Osteoblast (primary cell): ENCODE results near the gene HLA-DQA2. TPM values are rescaled to one million over a fixed set of nuclear protein-coding genes. Genes with fewer than 3 reads are reported as not detected.
"Not testable (repeated sequence)": the region's sequence is repeated elsewhere in the genome, so short reads cannot be mapped to it uniquely, and the experiment has no call there.

Source experiments
- DNase-seq: peaks from one replicate; pipeline ENCODE4 v3.0.0; 2011; ENCODE audit warnings: low spot score, mixed read lengths; ENCODE audit not compliant: insufficient read length; ENCODE audit errors: missing footprints
- H2AFZ ChIP-seq: 2 replicates; pipeline ENCODE4 v1.6.0; 2011; ENCODE audit warnings: mild to moderate bottlenecking, low read length
- H3K27ac ChIP-seq: 2 replicates; pipeline ENCODE4 v1.5.1; 2011; ENCODE audit warnings: mild to moderate bottlenecking, low read depth, low read length, moderate library complexity
- H3K27me3 ChIP-seq: 2 replicates; pipeline ENCODE4 v1.6.0; 2012; ENCODE audit warnings: mild to moderate bottlenecking, control low read depth, inconsistent platforms, low read length, moderate library complexity; ENCODE audit not compliant: insufficient read depth
- H3K36me3 ChIP-seq: 2 replicates; pipeline ENCODE4 v1.5.1; 2011; ENCODE audit warnings: mild to moderate bottlenecking, low read length, control low read depth, moderate library complexity; ENCODE audit not compliant: insufficient read depth
- H3K4me1 ChIP-seq: 2 replicates; pipeline ENCODE4 v1.5.1; 2011; ENCODE audit warnings: mild to moderate bottlenecking, low read length, control low read depth, moderate library complexity; ENCODE audit not compliant: insufficient read depth
- H3K4me2 ChIP-seq: 2 replicates; pipeline ENCODE4 v1.6.0; 2011; ENCODE audit warnings: mild to moderate bottlenecking, low read length; ENCODE audit not compliant: insufficient read depth
- H3K4me3 ChIP-seq: fragments of 200-600 bp; sonication (generic); 3 replicates; pipeline ENCODE4 v1.5.1; 2012; ENCODE audit warnings: mild to moderate bottlenecking, low read length, inconsistent platforms; ENCODE audit not compliant: insufficient read depth
- H3K79me2 ChIP-seq: 2 replicates; pipeline ENCODE4 v1.6.0; 2012; ENCODE audit warnings: mild to moderate bottlenecking, low read length, control low read depth, inconsistent platforms; ENCODE audit not compliant: insufficient read depth
- H3K9me3 ChIP-seq: 2 replicates; pipeline ENCODE4 v1.5.1; 2011; ENCODE audit warnings: low read depth, low read length, control low read depth
- H4K20me1 ChIP-seq: 2 replicates; pipeline ENCODE4 v1.6.0; 2012; ENCODE audit warnings: mild to moderate bottlenecking, low read length, control low read depth; ENCODE audit not compliant: insufficient read depth
- CTCF ChIP-seq: IDR thresholded peaks from 2 replicates; pipeline ENCODE4 v1.5.1; 2011; ENCODE audit warnings: mild to moderate bottlenecking, low read depth, low read length, moderate library complexity; ENCODE audit errors: extremely low read depth
- total RNA-seq: library from RNA; depleted of rRNA; stranded (reverse); fragments of >200 nt; gene quantifications from 2 replicates; pipeline ENCODE4 v1.2.3, GENCODE V29; 2012

Gene HLA-DQA2
- total RNA-seq, 1 donor: not detected

- no peak overlapping the region for H3K4me3 ChIP-seq
- H3K36me3 ChIP-seq: no peaks in the 10 kb centered on the region
- H3K9me3 ChIP-seq: no peaks in the 10 kb centered on the region
- H4K20me1 ChIP-seq: no peaks in the 10 kb centered on the region
- H3K79me2 ChIP-seq: no peaks in the 10 kb centered on the region
- H3K27me3 ChIP-seq: peaks cover 3% of the 10 kb centered on the region
- H2AFZ ChIP-seq: no peak overlapping the region
- DNase-seq: no peak
- no peak for TF ChIP-seq CTCF
- H3K4me2 ChIP-seq: no peak overlapping the region
- H3K4me1 ChIP-seq: no peaks in the 10 kb centered on the region
- H3K27ac ChIP-seq: no peak overlapping the region
These were observed 37.8 kb upstream of the HLA-DQA2 start for GRCh38 chr6:32703347-32703746.

GRCh38 chr6:32705164-32705563 lies 36.0 kb upstream of the HLA-DQA2 start:
- not testable (repeated sequence) for DNase-seq, H3K4me1 ChIP-seq, H3K4me2 ChIP-seq, H3K79me2 ChIP-seq, H3K36me3 ChIP-seq, H3K27me3 ChIP-seq, H4K20me1 ChIP-seq, H3K27ac ChIP-seq, H3K4me3 ChIP-seq, H2AFZ ChIP-seq, H3K9me3 ChIP-seq

GRCh38 chr6:32709625-32710024 lies 31.6 kb upstream of the HLA-DQA2 start:
- H2AFZ ChIP-seq: no peak overlapping the region
- H3K4me3 ChIP-seq: no peak overlapping the region
- no peaks in the 10 kb centered on the region for H4K20me1 ChIP-seq
- no peak overlapping the region for H3K27ac ChIP-seq
- H3K36me3 ChIP-seq: no peaks in the 10 kb centered on the region
- no peak for DNase-seq
- H3K9me3 ChIP-seq: no peaks in the 10 kb centered on the region
- no peak overlapping the region for H3K4me2 ChIP-seq
- H3K4me1 ChIP-seq: no peaks in the 10 kb centered on the region
- no peaks in the 10 kb centered on the region for H3K79me2 ChIP-seq
- no peak for TF ChIP-seq CTCF
- H3K27me3 ChIP-seq: no peaks in the 10 kb centered on the region

GRCh38 chr6:32713241-32713640 lies 27.9 kb upstream of the HLA-DQA2 start:
- no peak overlapping the region for H3K4me2 ChIP-seq
- DNase-seq: no peak

More at GRCh38 chr6:32713241-32713640, 27.9 kb upstream of the HLA-DQA2 start:
- no peak overlapping the region for H3K4me3 ChIP-seq
- H3K36me3 ChIP-seq: no peaks in the 10 kb centered on the region
- no peak overlapping the region for H3K27ac ChIP-seq
- TF ChIP-seq CTCF: no peak
- no peaks in the 10 kb centered on the region for H4K20me1 ChIP-seq
- H3K79me2 ChIP-seq: no peaks in the 10 kb centered on the region
- no peaks in the 10 kb centered on the region for H3K9me3 ChIP-seq
- H3K27me3 ChIP-seq: no peaks in the 10 kb centered on the region
- H2AFZ ChIP-seq: no peak overlapping the region
- no peaks in the 10 kb centered on the region for H3K4me1 ChIP-seq
